ENCODE measurements around the gene SNX13.

DNA sequence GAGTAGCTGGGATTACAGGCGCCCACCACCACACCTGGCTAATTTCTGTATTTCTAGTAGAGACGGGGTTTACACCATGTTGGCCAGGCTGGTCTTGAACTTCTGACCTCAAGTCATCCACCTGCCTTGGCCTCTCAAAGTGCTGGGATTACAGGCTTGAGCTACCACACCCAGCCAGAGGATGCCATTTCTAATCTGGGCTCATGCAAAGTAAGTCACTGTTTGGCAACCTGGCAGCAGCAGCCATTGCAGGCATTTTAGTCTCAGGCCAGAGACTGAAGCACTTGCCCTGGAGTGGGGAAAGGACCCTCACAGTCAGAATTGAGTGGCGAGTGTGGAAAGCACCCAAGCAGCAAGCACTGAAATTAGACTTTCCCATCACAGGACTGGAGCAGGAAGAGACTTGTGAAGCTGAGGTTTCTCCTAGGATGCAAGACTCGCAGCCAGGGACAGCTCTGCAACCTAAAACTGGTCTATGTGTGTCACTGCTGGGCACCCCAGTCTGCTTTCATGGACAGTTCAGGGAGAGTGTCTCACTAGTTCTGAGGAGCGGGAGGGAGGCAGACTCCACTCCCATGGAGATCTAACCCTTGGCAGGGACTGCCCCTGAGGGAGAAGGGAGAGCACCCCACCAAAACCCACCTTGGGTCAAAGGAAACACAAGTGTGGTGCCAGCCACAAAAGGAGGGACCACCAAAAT lies 27.6 kb downstream of the SNX13 start:
- TF ChIP-seq, protein P1, sequence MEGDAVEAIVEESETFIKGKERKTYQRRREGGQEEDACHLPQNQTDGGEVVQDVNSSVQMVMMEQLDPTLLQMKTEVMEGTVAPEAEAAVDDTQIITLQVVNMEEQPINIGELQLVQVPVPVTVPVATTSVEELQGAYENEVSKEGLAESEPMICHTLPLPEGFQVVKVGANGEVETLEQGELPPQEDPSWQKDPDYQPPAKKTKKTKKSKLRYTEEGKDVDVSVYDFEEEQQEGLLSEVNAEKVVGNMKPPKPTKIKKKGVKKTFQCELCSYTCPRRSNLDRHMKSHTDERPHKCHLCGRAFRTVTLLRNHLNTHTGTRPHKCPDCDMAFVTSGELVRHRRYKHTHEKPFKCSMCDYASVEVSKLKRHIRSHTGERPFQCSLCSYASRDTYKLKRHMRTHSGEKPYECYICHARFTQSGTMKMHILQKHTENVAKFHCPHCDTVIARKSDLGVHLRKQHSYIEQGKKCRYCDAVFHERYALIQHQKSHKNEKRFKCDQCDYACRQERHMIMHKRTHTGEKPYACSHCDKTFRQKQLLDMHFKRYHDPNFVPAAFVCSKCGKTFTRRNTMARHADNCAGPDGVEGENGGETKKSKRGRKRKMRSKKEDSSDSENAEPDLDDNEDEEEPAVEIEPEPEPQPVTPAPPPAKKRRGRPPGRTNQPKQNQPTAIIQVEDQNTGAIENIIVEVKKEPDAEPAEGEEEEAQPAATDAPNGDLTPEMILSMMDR (conservative IDR thresholded peaks at IDR 0.05; ENCODE audit: low read depth, low read length), result no peak
- TF ChIP-seq MXI1 (IDR thresholded peaks at IDR 0.05; ENCODE audit: borderline replicate concordance, low read depth, low read length) (no peak), SMC3 (IDR thresholded peaks at IDR 0.05; ENCODE audit: low read depth, low read length) (no peak), RAD21 (IDR thresholded peaks at IDR 0.05; ENCODE audit: low read length) (no peak), CEBPB (IDR thresholded peaks at IDR 0.05; ENCODE audit: low read depth, low read length) (no peak), POLR2A (IDR thresholded peaks at IDR 0.05; ENCODE audit: low read depth, low read length) (no peak), NFE2L2 (IDR thresholded peaks at IDR 0.05; ENCODE audit: low read depth, low read length) (no peak), RFX5 (IDR thresholded peaks at IDR 0.05; ENCODE audit: low read depth, low read length) (no peak), MAZ (IDR thresholded peaks at IDR 0.05; ENCODE audit: borderline replicate concordance, low read depth, low read length) (no peak), MAFK (IDR thresholded peaks at IDR 0.05; ENCODE audit: low read depth, low read length) (no peak), RCOR1 (IDR thresholded peaks at IDR 0.05; ENCODE audit: insufficient replicate concordance, low read length) (no peak)
- TF ChIP-seq, protein P2, sequence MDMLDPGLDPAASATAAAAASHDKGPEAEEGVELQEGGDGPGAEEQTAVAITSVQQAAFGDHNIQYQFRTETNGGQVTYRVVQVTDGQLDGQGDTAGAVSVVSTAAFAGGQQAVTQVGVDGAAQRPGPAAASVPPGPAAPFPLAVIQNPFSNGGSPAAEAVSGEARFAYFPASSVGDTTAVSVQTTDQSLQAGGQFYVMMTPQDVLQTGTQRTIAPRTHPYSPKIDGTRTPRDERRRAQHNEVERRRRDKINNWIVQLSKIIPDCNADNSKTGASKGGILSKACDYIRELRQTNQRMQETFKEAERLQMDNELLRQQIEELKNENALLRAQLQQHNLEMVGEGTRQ (IDR thresholded peaks at IDR 0.05; ENCODE audit: low read depth, low read length), result no peak
